NCI-H128 (cell line): ENCODE measurements around the gene LRRC14B.
"Not testable (repeated sequence)": the region's sequence is repeated elsewhere in the genome, so short reads cannot be mapped to it uniquely, and the experiment has no call there.

Source experiments
- DNase-seq: peaks from one replicate; lab custom pipeline; 2025; ENCODE audit not compliant: unreplicated experiment; lab: John Stamatoyannopoulos, UW

The LRRC14B gene

GRCh38 chr5:204966-205670 is 13.8 kb downstream of the LRRC14B start:
- no peak for DNase-seq

- DNase-seq, result no peak
Observed at GRCh38 chr5:206406-206805, 15.1 kb downstream of the LRRC14B start.

GRCh38 chr5:206927-207536 is 15.7 kb downstream of the LRRC14B start:
- no peak for DNase-seq

GRCh38 chr5:207599-207998 is 16.3 kb downstream of the LRRC14B start:
- no peak for DNase-seq

- no peak for DNase-seq
Observed at GRCh38 chr5:208449-209114, 17.3 kb downstream of the LRRC14B start.

GRCh38 chr5:213803-214395 is 22.6 kb downstream of the LRRC14B start:
- no peak for DNase-seq

GRCh38 chr5:215256-215655 is 24.0 kb downstream of the LRRC14B start:
- DNase-seq, result not testable (repeated sequence)

GRCh38 chr5:216076-216475 is 24.8 kb downstream of the LRRC14B start:
- not testable (repeated sequence) for DNase-seq

GRCh38 chr5:217494-218456 is 26.5 kb downstream of the LRRC14B start, which contains the start of the genes CCDC127 and SDHA:
Gene CCDC127, minus strand, starts transcription at chr5:218153. Its CDS starts 1,304 bp downstream, at chr5:216849.
Gene SDHA, plus strand, starts transcription at chr5:218320. Its CDS starts 36 bp downstream, at chr5:218356.
- DNase-seq, result peak; percentile 96

GRCh38 chr5:218457-219291 is 27.4 kb downstream of the LRRC14B start:
- peak; percentile 16 for DNase-seq

GRCh38 chr5:219460-219863 is 28.2 kb downstream of the LRRC14B start:
- no peak for DNase-seq

- no peak for DNase-seq
Observed at GRCh38 chr5:219991-220390, 28.7 kb downstream of the LRRC14B start.

- not testable (repeated sequence) for DNase-seq
Observed at GRCh38 chr5:222951-223715, 31.8 kb downstream of the LRRC14B start.

GRCh38 chr5:223791-224190 is 32.5 kb downstream of the LRRC14B start:
- no peak for DNase-seq

GRCh38 chr5:225334-225733 is 34.0 kb downstream of the LRRC14B start:
- no peak for DNase-seq

- not testable (repeated sequence) for DNase-seq
Observed at GRCh38 chr5:227375-227774, 36.1 kb downstream of the LRRC14B start.

GRCh38 chr5:228886-229285 is 37.6 kb downstream of the LRRC14B start:
- DNase-seq, result no peak

GRCh38 chr5:230711-231110 is 39.4 kb downstream of the LRRC14B start:
- DNase-seq, result no peak

GRCh38 chr5:231661-232060 is 40.4 kb downstream of the LRRC14B start:
- DNase-seq, result no peak
